OCI-LY7 (cell line): Measurements from ENCODE around the gene ZSWIM1. TPM values are rescaled to one million over a fixed set of nuclear protein-coding genes. Genes with fewer than 3 reads are reported as not detected.

Source experiments
- BruUV-seq: library from RNA; stranded (reverse); fragments of 400-500 nt; replicated peaks from 2 replicates; lab custom pipeline; 2021; lab: Mats Ljungman, UMichigan
- CTCF ChIA-PET: fragments of 300-600 bp; sonication (Branson Sonifier 250); formaldehyde crosslinking; loops from one replicate; lab custom pipeline; 2022; ENCODE audit warnings: antibody characterized with exemption; ENCODE audit not compliant: unreplicated experiment; lab: Charles Lee
- POLR2A ChIA-PET: fragments of 300-600 bp; sonication (Branson Sonifier 250); formaldehyde crosslinking; loops from one replicate; lab custom pipeline; 2022; ENCODE audit warnings: antibody characterized with exemption; lab: Charles Lee
- DNase-seq: peaks from one replicate; pipeline ENCODE4 v3.0.0-alpha.2; 2015; ENCODE audit warnings: low spot score
- H2AFZ ChIP-seq: fragments of 200-600 bp; sonication (generic), shearing (Covaris generic); 2 replicates; pipeline ENCODE4 v1.6.1; 2014; ENCODE audit warnings: mild to moderate bottlenecking, antibody characterized with exemption, low read length, moderate library complexity
- H3K27ac ChIP-seq: fragments of 200-600 bp; sonication (generic); 2 replicates; pipeline ENCODE4 v1.5.1; 2014; ENCODE audit warnings: mixed run types, low read depth, mild to moderate bottlenecking, moderate library complexity, low read length, inconsistent platforms; ENCODE audit not compliant: poor library complexity, severe bottlenecking
- H3K36me3 ChIP-seq: fragments of 200-600 bp; sonication (generic); 2 replicates; pipeline ENCODE4 v1.6.1; 2014; ENCODE audit warnings: mild to moderate bottlenecking, antibody characterized with exemption, low read length, moderate library complexity, mixed read lengths; ENCODE audit not compliant: insufficient read depth
- H3K4me1 ChIP-seq: fragments of 200-600 bp; sonication (generic); 2 replicates; pipeline ENCODE4 v1.5.1; 2014; ENCODE audit warnings: mild to moderate bottlenecking, low read length; ENCODE audit not compliant: insufficient read depth, poor library complexity, severe bottlenecking
- H3K4me2 ChIP-seq: fragments of 200-600 bp; sonication (generic); 2 replicates; pipeline ENCODE4 v1.6.1; 2014; ENCODE audit warnings: mild to moderate bottlenecking, low read length
- H3K4me3 ChIP-seq: fragments of 200-600 bp; sonication (generic); 2 replicates; pipeline ENCODE4 v1.5.1; 2014; ENCODE audit warnings: mild to moderate bottlenecking, low read depth, low read length; ENCODE audit not compliant: poor library complexity, severe bottlenecking
- H3K79me2 ChIP-seq: fragments of 200-600 bp; sonication (generic); 2 replicates; pipeline ENCODE4 v1.6.1; 2016; ENCODE audit warnings: low read depth, mild to moderate bottlenecking, low read length, moderate library complexity, mixed read lengths; ENCODE audit not compliant: insufficient read depth
- H3K9me2 ChIP-seq: fragments of 200-600 bp; sonication (generic); 2 replicates; pipeline ENCODE4 v1.6.1; 2016; ENCODE audit warnings: mild to moderate bottlenecking, low read length, mixed read lengths; ENCODE audit not compliant: insufficient read depth
- H3K9me3 ChIP-seq: fragments of 200-600 bp; sonication (generic); 2 replicates; pipeline ENCODE4 v1.6.1; 2014; ENCODE audit warnings: mild to moderate bottlenecking, mixed run types, low read length, mixed read lengths
- H4K20me1 ChIP-seq: fragments of 200-600 bp; sonication (generic); 2 replicates; pipeline ENCODE4 v1.6.1; 2014; ENCODE audit warnings: mild to moderate bottlenecking, antibody characterized with exemption, low read length, moderate library complexity, mixed read lengths; ENCODE audit not compliant: insufficient read depth
- EZH2phosphoT487 ChIP-seq: fragments of 200-600 bp; sonication (generic); IDR thresholded peaks from 2 replicates; pipeline ENCODE4 v1.6.1; 2018; ENCODE audit warnings: low read depth, borderline replicate concordance, mild to moderate bottlenecking, mixed run types, antibody characterized with exemption, low read length, moderate library complexity, mixed read lengths
- intact Hi-C: fragments of 100-400 bp; cut with micrococcal nuclease; formaldehyde crosslinking; loops from one replicate; pipeline ENCODE4 v1.10.0; 2022; ENCODE audit not compliant: unreplicated experiment
- total RNA-seq, 2 experiments: library from RNA; depleted of rRNA in 1 of 2; stranded (reverse); fragments of >200 nt in 1 of 2; shearing (Covaris generic) in 1 of 2; gene quantifications; 2 replicates each; pipeline ENCODE4 v1.2.3, GENCODE V29; 2014 to 2022
- TF ChIP-seq, protein P1 (sequence below): fragments of 200-600 bp; sonication (generic); conservative IDR thresholded peaks from 2 replicates; pipeline ENCODE4 v1.5.1; 2014; ENCODE audit warnings: mild to moderate bottlenecking, antibody characterized with exemption, low read length, moderate library complexity, mixed read lengths

The ZSWIM1 gene
- total RNA-seq, 2 experiments from 2014 or later: 13.9 to 19.2 TPM

DNA sequence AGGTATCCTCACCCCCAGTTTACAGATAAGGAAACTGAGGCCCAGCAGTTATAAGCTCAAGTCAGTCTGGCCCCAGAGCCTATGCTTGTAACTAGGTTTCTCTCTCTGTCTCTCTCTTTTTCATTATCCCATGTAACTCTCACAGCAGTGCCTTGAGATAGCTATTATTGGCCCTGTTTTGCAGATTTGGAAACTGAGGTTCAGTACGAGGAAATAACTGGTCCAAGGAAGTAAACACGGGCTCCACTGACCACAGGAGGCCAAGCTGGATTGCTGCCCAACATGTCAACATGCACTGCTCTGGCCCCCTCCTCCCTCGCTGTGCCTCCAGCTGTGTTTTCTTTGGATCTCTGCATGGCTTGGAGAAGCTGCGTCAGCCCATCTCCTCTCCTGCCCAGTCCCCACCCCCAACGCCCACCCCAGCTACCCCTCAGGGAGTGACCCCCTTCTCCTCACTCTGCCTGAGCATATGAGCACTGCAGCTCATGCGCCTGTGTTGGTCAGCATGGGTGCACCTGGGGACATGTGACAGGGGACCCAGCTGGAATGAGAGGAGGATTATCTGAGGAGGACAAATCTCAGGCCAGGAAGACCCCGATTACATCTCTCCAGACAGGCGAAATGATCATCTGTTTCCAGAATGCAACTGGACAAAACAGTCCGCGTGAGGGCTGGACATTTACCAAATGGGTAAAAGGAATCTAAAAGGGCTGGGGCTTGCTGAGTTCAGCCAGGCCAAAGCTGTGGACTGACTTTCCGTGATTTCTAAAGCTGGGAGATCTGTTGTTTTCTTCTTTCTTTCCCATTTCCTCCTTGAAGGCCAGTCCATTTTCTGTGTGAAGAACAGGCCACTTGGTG is 38.7 kb downstream of the ZSWIM1 start:
- Histone ChIP-seq H2AFZ (no peak overlapping the region), H3K79me2 (no peaks in the 10 kb centered on the region), H3K36me3 (no peaks in the 10 kb centered on the region), H3K4me2 (no peak overlapping the region), H3K4me1 (no peaks in the 10 kb centered on the region), H3K9me2 (no peaks in the 10 kb centered on the region), H3K27ac (no peak overlapping the region), H4K20me1 (no peaks in the 10 kb centered on the region), H3K9me3 (no peaks in the 10 kb centered on the region), H3K4me3 (no peak overlapping the region)
- intact Hi-C loops: no loop called here
- no TSS peak for BruUV-seq
- POLR2A ChIA-PET: interaction anchor here (0.6 to 1.5 kb wide), 5 partner anchors 15 to 348 kb away, joined by 3 to 6 read pairs (median 3); partner anchors contain the start of genes PCIF1 and ZSWIM1
- TF ChIP-seq, protein P1, sequence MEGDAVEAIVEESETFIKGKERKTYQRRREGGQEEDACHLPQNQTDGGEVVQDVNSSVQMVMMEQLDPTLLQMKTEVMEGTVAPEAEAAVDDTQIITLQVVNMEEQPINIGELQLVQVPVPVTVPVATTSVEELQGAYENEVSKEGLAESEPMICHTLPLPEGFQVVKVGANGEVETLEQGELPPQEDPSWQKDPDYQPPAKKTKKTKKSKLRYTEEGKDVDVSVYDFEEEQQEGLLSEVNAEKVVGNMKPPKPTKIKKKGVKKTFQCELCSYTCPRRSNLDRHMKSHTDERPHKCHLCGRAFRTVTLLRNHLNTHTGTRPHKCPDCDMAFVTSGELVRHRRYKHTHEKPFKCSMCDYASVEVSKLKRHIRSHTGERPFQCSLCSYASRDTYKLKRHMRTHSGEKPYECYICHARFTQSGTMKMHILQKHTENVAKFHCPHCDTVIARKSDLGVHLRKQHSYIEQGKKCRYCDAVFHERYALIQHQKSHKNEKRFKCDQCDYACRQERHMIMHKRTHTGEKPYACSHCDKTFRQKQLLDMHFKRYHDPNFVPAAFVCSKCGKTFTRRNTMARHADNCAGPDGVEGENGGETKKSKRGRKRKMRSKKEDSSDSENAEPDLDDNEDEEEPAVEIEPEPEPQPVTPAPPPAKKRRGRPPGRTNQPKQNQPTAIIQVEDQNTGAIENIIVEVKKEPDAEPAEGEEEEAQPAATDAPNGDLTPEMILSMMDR: no peak
- TF ChIP-seq EZH2phosphoT487: no peak
- DNase-seq: no peak
- CTCF ChIA-PET: no interaction called here

DNA sequence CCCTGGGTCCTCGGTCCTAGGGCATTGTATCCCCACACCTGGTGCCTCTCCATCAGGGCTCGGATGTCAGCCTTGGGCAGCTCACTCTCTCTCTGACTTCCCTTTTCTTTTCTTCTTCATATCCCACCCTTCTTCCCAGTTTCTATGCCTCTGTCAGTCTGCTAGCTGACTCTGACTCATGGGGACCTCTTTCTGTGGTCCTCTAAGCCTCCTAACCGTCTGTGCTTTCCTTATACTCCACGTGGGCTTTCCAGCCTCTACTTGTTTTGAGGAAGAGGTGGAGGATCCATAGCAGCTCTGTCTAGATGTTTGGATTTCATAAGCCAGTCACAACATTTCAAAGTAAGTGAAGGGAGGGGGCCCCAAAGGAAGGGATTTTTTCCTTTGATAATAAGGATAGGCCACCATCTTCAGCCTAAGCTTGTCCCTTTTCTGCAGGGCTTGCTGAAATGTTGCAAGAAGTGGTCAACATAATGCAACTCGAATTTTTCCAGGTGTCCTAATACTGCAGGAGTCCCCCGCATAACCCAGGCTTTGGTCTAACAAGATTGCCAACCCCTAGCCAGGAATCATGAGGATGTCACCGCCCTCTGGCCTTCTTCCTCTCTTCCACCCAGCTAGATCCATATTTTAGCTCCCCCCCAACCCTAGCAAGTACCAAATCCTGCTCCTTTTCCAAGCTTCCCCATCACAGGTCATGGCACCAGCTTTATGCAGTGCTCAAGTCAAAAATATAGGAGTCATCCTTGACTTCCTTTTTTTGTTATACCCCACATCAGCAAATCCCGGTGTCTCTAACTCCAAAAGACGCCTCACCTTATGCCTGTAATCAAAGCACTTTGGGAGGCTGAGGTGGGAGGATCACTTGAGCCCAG is 39.7 kb downstream of the ZSWIM1 start:
- ChIA-PET POLR2A (interaction anchor here (0.6 to 1.5 kb wide), 5 partner anchors 10 to 674 kb away, joined by 3 to 5 read pairs (median 4); no protein-coding TSS in a partner anchor), CTCF (no interaction called here)
- intact Hi-C loops: no loop called here
- Histone ChIP-seq H4K20me1 (no peaks in the 10 kb centered on the region), H3K9me2 (no peaks in the 10 kb centered on the region), H3K79me2 (no peaks in the 10 kb centered on the region), H3K4me3 (no peak overlapping the region), H3K4me2 (no peak overlapping the region), H3K4me1 (no peaks in the 10 kb centered on the region), H3K9me3 (no peaks in the 10 kb centered on the region), H3K36me3 (no peaks in the 10 kb centered on the region), H2AFZ (no peak overlapping the region), H3K27ac (no peak overlapping the region)
- BruUV-seq: no TSS peak
- no peak for DNase-seq
- TF ChIP-seq, protein P1: no peak
- no peak for TF ChIP-seq EZH2phosphoT487
